HG02759 (cell line): ENCODE results near the gene GPR18.
A peak's percentile ranks its signal among the peaks of the same experiment; 100 is the strongest.

ENCODE experiments used
- ATAC-seq: cut with Tn5 transposase; IDR thresholded peaks from one replicate; pipeline ENCODE4 v1.9.1; 2021; ENCODE audit warnings: mild to moderate bottlenecking, moderate library complexity; ENCODE audit not compliant: unreplicated experiment

The GPR18 gene, protein sequence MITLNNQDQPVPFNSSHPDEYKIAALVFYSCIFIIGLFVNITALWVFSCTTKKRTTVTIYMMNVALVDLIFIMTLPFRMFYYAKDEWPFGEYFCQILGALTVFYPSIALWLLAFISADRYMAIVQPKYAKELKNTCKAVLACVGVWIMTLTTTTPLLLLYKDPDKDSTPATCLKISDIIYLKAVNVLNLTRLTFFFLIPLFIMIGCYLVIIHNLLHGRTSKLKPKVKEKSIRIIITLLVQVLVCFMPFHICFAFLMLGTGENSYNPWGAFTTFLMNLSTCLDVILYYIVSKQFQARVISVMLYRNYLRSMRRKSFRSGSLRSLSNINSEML

DNA sequence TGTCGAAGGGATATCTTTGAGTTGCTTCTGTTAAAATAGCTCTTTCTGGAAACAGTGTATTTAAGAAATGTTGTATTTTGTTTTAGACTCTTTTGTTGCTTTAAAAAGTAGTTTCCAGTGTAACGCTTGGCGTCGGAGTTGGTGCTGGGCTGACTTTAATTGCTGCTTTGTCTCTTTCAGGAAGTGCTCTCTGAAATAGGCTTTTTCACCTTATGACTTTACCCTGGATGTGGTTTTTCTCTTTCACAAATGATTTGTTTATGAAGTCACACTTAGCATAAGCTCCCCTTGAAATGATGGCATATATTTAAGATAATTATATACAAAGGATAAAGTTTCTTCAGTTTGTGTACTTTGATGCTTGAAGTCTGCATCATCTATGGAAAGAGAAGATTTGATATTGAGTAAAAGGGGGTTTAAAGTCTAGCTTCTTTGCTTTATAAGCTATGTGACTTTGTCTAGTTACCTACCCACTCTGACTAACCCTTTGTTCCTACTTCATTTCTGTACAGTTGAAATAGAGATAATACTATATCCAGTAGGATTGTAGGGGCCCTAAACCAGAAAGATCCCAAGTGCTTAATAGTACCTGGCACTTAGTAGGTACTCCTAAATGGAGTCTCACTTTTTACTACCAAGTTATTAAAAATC, at the start of gene GPR18:
Gene GPR18, minus strand, starts transcription at position 170 of the 651 bp plus-strand sequence. CDS start 2,507 bp downstream, outside the sequence.
- peak; percentile 88 for ATAC-seq

DNA sequence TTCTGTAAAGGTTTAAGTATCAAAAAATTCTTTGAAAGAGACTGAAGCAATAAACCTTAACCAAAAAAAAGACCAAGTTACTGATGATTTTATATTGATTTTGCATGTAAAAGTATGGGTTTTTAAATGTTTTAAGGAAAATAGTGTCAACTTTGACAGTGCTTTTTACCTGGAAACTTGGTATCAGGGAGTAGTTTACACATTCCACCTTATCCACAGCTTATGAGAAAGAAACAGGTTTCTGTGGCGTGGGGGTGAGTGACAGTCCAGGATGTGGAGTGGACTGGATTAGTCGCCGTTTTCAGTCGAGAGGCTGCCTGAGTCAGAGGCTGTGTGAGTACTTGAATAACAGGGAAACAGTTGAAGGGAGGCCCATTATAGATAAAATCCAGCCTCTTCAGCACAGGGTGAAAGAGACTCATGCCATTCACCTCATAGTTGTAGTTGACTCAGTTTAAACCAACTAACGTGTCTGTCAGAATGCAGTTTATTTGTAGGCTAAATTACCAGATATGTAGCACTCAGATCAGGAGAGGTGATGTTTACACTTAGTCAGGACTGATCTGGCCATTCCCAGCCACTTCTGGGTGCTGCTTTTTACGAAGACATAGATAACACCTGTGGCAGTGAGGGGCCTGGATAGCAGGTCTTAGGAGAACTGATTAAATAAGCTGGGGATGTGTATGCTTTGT, 49.6 kb upstream of the GPR18 start:
- peak; percentile 38 for ATAC-seq

DNA sequence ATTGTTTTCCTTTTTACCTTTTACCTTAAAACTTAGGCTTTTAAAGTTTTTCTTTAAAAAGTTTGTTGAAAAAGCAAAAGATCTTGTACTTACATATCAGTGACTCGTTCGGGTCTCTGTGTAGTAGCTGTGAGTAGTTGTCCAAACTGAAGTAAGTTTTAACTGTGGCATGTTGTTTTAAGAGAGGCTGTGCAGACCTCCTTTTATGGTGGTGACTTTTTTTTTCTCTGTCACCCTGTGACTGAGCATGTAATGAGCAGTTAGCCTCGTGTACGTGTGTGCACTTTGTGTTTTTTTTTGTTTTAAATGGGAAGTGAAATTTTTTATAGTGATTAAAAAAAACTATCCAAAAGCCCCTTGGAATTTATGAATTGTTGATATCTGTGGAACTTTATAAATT, 49.1 kb upstream of the GPR18 start, which contains the start of gene GPR183:
Gene GPR183, minus strand, starts transcription at position 153 of the 400 bp plus-strand sequence. CDS start 11,254 bp downstream, outside the sequence.
- ATAC-seq: peak; percentile 55

DNA sequence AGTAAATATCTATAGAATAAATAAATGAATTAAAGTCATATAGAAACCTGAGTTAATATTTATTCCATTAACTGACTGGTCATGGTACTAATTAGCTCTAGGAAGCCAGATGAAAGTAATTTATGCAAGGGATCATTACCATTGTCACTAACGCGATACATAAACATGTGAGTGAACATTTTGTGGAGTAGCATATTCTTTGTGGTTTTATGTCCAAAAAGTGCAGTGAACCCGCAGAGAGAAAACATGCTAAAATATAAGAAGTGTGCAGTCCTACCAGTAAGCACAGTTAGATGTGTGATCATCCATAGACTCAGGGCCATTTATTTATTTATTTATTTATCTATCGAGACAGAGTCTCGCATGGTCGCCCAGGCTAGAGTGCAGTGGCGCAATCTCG, 47.4 kb upstream of the GPR18 start:
- ATAC-seq: no peak

DNA sequence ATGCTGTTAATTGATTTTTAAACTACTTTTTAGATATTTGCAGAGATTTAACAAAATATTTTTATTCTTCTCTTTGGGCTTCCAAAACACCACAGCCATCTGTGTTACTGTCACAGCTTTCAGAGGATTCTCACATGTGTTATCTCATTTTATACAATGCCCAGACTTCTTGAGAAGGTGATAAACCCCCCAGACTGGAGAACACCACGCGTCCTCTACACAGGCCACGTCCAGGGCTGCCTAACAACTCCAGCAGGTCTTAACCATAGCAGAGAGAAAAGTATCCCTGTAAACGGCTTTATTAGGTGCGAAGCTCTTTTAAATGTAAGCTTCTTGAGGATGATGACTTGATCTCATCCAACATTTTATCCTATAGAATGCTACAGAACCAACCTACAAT, 47.0 kb upstream of the GPR18 start:
- ATAC-seq: no peak

DNA sequence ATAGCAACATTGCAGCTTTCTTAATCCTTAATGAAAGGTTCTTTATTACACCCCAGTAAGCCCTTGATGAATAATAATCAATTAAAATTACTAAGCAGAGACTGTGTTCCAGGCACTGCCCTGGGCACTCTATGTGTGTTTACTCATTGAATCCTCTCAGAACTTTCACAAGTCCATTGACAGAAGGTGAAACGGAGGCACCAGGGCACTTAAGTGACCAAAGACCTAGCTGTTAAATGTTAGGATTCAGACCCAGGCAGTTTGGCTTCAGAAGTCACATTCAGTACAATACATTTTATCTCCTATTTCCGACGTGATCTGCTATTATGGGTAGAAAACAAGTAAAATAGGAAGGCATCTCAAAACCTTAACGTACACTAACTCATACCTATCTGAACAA, 46.4 kb upstream of the GPR18 start:
- no peak for ATAC-seq

DNA sequence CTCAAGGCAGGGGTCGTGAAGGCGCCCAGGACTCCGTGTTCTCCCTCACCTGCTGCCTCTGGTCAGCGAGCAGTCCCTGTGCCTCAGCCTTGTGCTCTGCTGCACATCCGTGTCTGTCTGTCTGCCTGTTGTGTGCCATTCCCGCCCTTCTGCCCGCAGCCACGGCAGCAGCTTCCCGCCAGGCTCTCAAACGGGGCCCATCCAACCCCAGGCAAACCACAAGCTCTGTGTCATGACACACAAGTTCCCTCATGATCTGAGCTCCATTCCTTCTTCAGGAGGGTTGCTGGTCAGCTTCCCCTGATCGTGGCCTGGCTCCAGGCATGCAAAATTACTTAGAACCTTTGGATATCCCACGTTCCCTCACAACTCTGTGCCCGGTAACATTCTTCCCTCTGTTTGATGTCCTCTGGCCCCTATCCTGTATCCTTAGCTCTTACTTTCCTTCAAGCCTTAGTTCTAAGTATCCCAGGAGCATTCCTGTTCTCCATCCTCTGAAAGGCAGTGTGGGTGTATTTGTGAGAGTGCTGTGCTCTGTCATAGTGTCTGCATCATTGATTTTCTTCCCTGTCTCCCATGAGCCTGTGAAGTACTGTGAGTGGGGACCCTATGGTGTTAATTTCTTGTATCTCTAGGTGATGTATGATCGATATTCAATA, 45.8 kb upstream of the GPR18 start:
- no peak for ATAC-seq

DNA sequence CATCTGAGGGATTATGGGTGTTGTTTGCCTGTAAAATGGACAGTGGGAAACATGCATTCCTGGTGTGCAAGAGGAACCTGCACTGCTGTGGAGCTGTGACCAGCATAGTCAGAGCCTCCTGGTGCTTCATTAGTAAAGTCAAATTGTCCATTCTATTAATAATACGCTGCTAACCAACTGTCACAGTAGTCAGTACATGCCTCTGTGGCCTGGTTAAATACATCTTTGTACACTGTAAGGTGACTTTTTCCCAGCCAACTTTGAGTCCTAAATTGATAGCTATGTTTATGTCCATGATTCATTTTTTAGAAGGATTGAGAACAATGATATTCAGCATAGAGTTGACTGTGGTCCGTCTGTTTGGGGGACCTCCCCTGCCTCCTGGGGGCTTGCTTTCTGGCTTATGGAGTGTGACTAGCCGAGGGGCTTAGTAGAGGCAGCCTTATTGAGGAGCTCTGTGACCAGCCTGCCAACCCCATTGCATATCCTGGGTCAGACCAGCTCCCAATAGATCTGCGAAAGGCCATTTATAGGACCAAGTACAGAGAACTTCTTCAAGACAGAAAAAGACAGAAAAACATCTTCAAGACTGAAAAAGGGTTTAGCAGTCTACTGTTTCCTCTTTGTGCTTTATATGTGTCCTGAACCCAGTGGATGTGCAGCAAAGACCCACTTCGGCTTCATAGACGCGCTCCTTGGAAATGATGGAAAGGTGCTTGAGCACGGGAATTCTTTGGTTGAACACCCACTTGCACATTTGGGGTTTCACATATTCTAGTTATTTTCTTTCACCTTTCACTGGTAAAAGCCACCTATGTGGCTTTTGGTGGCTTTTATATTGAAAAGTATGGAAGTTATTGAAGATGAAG, 44.7 kb upstream of the GPR18 start:
- ATAC-seq: peak; percentile 21

DNA sequence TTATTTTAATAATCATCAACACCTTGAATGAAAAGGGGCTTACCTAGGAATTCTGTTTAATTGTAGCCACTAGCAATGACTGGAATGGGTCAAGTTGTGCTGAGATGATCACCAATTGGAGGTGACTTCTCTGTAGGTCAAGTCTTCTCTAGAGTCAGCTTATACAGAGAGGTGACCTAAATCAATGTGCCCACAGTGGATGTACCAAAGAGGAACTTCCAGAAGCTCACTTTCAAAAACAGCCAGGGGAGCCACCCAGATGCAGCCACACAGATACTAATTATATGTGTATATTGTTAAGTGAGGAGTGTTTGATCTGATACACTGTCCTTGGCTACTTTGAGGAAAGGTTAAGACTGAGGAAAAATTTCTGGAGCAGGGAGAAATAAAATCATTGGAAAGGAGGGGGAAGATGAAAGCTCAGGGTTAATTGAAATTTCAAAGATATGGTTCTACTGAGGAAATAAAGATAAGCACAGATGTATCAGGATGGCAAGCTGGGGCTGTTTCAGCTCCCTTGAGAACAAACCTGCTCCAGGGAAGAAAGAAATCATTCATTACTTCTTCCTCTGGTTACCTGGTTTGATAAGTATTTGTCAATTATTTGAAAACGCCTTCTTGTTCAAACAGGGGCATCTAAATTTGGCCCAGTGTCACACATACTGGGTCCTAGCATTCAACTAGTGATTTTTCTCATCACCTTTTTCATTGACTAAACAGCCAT, 43.9 kb upstream of the GPR18 start:
- no peak for ATAC-seq

DNA sequence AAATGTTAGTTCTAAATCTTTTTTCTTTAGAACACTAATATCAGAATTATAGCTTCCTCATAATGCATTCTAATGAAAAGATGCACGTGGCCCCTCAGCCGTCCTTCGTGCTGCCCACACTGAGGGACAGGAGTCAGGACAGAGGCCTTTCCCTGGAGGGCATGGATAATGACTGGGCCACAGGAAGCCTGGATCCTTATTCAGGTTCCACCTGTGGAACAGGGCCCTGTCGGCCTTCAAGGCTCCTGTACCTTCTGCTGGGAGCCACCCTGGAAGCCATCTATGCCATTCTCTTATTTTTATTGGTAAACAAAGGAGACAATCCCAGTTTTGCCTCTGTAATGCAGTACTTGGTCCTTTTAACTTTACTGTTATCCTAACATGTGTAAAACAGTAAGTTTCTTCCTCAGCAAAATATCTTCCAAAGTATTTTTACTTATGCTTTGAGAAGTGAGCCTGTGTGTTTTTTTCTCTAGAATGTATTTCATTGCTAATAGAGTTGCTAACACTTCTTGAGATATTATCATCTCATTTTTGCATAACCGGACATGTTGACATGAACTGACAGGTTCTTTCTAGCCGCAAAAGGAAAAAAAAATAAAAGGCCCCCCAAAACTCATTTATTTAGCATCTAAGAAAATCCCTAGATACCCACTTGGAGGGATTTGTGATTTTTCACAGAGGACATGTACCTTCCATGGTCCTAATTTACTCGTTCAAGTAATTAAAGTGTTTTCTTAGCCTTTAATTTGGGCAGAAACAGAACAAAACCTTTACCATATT, 43.1 kb upstream of the GPR18 start:
- no peak for ATAC-seq

DNA sequence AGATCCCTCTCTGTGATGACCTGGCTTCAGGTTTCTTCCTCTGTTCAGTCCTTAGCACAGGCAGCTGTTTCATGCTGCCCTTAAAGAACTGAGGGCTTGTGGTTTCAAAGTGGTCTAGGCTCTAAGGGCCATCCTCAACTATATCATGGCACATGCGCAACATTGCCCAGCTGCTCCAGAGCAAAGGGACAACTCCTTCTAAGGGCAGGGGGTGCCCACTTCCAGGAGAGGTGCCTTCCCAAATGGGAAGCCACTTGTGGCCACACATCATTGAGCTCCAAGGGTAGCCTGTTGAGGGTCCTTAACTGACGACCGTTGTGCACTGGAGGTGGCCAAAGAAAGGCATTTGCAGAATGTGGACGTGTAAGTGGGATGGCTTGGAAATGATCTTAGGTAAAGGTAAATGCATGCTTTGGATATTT, 41.8 kb upstream of the GPR18 start:
- no peak for ATAC-seq

DNA sequence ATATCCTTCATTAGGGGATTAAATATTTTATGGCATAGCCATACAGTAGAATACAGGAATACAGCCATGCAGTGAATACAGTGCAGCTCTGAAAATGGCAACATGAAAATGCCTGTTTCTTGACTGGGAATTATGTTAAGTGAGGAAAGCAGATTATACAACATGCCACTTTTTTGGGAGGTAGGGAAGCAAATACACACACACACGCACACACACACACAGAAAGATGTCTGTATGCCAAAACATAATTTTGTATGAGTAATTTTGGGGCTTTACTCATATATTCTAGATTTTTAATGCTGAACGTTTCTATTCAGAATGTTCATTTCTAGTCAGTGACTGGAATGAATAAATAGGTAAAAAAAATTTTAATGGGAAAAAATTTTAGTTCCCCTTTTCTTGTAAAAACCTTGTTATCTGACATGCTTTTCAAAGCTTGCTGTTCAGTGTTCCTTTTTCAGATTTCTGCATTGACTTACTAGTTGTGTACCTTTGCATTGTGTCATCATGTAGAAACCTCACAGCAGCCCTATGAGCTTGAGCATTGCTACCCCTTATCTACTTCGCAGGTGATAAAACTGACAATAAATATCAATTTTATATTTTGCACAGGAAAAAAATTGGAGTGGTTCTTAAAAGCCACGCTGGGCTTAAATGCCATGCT, 41.2 kb upstream of the GPR18 start:
- no peak for ATAC-seq

DNA sequence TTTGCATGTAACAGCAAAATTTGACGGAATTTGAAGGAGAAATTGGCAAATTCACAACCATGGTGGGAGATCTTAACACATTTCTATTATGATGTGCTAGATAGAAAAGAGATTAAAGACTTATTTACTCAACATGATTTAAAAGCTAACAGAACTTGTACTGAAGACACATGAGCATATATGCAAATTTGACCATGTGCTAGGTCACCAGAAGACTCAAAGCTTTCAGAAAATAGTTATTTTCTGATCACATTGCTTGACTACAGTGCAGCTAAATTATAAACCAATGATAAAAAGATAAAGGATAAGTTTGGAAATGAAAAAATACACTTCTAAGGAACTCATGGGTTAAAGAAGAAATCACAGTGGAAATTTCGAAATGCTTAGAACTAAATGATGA, 39.9 kb upstream of the GPR18 start:
- ATAC-seq: no peak

DNA sequence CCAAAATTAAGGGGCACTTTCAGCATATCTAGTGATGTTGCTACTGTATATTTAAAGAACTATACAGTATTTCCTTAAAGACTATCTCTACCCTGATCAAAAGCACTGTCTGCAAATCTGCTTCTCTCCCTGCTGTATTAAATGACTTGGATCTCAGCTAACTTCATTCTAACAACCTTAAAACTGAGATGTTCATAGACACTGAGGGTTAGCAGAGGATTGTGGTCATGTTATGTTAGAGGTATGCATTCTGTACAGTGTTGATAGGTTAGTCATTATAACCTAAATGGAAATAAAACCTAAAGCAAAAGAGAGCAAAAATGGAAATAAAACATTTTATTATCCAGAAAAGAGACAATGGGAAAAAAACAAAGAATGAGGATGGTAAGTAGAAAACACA, 39.2 kb upstream of the GPR18 start:
- ATAC-seq: no peak

DNA sequence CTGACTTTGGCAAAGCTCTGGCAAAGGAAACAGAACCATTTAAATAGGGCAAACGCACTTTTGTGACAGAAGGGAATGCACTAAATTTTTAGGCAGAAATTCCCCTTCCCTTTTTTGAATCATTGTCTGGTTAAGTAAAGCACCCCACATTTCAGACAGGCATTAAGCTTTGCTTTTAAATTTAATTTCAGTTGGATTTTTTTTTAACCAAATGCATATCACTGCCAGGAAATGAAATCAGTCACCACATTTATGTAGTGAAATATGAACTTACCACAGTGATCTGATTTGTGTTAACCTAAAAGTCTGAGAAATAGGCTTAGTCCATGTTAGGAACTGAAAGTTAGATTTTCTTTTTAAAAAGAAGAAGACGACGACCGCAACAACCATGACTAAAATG, 38.2 kb upstream of the GPR18 start:
- peak; percentile 50 for ATAC-seq

DNA sequence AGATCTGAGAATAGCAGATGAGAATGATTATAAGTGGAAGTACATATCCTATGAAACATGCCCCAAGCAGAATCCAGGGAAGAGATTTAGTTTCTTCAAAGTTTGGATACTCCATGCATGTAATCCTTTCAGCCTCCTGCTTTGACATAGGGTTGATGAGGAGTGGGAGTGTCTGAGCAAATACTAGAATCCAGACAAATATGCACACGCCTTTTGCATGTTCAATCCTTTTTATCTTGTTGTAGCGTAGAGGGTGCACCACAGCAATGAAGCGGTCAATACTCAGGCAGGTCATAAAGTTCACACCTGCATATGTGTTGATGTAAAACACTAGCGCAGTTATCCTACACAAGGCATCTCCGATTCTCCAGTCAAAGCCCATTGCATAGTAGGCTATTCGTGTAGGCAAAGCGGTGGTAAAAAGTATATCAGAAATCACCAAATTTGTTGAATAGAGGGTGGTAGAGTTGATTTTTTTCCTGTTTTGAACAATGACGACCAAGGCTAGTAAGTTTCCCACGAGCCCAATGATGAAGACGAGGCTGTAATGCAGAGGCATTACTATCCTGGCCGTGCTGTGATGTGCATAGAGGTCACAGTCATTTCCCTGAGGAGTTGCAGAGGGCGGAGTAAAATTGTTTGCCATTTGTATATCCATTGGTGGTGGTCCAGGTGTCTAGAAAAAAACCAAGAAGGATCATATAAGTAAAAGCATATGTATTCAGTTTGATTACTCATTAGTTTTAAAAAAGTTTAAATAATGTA, 37.5 kb upstream of the GPR18 start:
- no peak for ATAC-seq

DNA sequence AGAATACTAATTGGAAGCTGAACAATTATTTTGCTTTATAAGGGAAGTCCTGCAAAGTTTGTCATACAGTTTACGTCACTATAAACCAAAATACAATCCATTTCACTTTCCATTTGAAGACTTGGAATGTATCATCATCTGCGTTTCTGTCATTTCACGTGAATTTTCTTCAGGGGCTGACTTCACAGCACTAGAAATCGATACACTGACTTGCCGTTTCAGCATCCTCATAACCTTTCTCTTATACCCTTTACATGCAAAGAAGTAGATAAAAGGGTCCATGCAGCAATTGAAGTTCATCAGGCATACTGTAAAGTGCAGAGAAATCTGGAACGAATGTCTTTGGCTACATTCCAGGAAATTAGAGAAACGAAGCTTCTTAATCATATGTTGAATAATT, 36.8 kb upstream of the GPR18 start:
- no peak for ATAC-seq

DNA sequence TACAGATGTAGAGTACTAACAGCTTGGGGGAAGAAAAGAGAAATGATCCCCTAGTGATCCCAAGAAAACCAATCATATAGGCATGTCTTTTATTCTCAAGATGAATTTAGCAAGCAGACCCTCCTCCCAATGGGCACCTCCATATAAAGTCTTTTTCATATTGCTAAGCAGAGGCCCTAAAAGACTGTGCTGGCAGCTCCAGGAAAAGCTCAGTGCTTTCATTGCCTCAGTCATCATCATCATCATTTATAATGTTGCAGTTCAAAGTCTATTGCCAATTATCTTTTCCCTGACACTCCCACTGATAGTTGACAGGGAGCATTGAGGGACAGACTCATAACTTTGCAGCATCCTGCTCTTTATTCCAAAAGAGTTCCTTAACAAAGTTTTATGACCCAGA, 36.0 kb upstream of the GPR18 start:
- ATAC-seq: no peak
